Hepatic stellate cell (primary cell): Measurements from ENCODE around the gene ACOT11.

Experiments
- DNase-seq: peaks from one replicate; pipeline ENCODE4 v3.0.0; 2011; ENCODE audit warnings: low spot score

Gene ACOT11

GRCh38 chr1:54585181-54586066, 37.4 kb downstream of the ACOT11 start:
- no peak for DNase-seq

- DNase-seq = no peak
These were observed 40.3 kb downstream of the ACOT11 start for GRCh38 chr1:54588377-54588776.

DNA sequence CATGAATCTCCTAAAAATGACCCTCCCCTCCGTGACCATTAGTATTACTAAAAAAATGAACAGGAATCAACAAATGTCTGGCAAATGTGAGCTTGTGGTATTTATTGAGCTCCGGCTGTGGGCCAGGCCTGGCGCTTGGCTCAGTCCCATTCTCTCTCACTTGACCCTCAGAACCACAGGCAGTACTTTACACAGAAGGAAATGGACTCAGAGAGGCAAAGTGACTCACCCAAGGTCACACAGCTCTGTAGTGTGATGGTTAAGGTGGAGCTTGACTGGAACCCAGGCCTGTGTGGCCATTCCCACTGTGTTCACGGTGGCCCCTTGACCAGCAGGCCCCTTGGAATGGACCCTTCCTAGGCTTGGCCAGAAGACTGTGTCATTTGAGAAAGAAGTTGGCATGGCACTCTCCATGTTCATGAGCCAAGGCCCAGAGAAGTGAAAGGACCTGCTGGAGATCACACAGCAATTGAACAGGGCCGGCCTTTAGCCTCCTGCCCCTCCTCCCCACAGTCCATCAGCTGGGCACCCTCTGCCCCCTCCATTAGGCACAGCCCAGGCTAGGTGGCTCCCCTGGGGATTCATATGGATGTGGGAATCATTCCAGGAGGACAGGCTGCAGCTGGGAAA, 43.2 kb downstream of the ACOT11 start:
- no peak for DNase-seq

DNA sequence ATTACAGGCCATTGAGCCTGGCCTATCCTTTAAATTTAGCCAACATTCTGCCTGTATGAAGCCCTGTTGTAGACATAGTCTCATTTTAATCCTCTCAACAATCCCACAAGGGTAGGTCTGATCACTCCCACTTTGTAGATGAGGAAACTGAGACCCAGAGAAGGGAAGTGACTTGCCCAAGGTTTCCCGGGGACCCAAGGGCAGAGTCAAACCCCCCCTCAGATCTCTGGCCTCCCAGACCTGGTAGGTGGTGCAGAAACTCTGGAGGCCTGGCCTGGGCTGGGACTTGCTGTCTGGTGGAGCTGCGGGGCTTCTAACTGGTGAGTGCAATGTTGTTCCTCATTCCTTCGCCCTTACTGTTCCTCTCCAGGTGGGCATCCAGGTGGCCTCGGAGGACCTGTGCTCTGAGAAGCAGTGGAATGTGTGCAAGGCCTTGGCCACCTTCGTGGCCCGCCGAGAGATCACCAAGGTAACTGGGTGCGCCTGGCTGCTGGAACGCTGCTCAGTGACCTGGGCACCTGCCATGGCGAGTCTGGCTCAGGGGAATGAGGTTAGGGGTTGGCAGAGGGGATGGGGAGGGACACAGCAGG, 45.6 kb downstream of the ACOT11 start:
- no peak for DNase-seq

DNA sequence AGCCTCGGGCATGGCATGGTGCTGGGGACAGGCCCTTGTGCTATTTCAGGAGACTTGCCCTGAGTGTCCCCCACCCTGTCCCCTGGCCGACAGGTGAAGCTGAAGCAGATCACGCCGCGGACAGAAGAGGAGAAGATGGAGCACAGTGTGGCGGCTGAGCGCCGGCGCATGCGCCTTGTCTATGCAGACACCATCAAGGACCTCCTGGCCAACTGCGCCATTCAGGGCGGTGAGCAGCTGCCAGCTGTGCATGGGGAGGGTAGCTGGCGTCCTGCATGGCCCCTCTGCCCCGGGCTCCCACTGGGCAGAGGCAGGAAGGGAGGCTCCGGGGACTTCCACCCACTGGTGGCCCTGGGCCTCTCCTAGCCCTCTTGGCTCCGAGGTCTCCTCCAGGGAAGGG, 46.4 kb downstream of the ACOT11 start:
- DNase-seq = no peak

DNA sequence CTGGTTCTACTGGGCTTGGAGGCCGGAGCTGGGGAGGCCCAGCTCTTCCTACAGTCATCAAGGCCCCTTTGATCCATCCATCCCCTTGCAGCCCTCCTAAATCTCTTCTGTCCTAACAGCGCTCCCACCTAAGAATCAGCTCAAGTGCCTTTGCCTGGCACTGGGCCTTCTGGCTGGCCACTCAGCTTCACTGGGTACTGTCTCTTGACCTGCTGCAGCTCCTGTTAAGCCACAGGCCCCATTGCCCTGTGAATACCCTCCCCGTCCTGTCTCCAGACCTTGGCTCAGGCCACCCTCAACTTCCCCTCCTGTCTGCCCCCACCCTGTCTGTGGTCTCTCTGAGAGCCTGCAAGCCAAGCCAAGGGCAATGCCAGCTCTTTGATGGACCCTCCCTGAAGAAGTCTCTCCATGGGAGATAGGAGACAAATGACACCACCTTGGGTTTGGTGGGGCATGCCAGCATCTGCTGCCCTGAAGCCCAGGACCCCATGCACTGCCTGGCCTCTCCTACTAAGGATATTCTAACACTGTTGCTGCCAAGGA, 48.0 kb downstream of the ACOT11 start:
- DNase-seq = no peak

DNA sequence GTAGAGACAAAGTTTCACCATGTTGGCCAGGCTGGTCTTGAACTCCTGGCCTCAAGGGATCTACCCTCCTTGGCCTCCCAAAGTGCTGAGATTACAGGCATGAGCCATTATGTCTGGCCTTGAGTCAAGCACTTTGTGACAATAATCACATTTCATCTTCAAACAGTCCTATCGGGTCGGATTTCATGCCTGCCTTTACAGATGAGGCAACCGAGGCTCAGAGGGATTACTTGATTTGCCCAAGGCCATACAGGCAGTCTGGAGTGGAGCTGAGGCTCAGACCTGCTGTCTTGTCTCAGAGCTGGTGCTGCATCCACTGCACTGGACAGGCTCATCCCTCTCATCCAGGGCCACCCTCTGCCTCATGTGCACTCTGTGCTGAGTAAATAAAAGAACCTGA, 48.7 kb downstream of the ACOT11 start:
- no peak for DNase-seq

DNA sequence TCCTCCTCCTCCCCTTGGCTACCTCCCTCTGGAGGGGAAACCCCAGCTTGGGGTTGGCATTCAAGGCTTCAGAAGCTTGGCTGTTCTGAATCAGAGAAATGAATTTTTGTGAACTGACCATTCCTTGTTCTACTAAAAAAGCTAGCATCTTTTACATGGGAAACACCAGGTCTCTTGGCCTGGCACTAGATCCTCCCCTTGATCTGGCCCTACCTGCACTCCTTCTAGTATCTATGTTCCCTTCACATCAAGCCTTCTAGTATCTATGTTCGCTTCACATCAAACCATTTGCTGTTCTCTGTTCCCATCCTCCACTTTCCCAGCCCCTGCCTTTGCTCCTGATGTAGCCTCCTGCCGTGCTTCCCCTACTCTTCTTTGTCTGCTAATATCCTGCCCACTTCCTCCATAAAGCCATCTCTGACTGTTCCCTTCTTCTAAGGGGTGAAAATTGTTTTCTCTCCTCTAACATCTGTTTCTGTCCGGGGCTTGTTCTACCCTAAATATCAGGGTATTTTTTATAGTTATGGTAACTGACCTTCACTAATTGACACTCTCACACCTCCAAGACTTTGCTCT, 49.5 kb downstream of the ACOT11 start:
- no peak for DNase-seq

DNA sequence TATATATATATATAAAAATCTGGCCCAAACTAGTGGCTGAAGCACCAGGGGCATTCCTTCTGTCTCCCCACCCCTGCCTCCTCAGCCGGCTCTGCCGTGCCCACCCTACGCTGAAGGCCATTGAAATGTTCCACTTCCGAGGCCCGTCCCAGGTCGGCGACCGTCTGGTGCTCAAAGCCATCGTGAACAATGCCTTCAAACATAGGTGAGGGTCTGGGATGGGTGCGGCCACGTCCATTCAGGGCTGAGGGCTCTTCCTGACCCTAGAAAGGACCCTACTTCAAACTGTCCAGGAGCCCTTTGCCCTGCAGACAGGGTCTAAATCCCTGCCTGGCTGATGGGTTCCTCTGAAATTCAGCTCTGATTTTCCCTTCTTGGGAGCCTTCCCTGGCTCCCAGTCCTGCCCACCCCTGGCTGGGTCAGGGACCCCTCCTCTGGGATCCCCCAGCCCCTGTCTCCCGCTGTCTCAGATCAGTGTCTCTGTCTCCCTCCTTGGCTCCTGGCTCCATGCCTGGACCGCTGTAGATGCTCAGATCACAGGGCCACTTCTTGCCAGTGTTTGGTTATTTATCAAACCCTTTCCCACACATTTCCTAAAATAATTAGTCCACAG, 51.3 kb downstream of the ACOT11 start:
- DNase-seq = no peak

DNA sequence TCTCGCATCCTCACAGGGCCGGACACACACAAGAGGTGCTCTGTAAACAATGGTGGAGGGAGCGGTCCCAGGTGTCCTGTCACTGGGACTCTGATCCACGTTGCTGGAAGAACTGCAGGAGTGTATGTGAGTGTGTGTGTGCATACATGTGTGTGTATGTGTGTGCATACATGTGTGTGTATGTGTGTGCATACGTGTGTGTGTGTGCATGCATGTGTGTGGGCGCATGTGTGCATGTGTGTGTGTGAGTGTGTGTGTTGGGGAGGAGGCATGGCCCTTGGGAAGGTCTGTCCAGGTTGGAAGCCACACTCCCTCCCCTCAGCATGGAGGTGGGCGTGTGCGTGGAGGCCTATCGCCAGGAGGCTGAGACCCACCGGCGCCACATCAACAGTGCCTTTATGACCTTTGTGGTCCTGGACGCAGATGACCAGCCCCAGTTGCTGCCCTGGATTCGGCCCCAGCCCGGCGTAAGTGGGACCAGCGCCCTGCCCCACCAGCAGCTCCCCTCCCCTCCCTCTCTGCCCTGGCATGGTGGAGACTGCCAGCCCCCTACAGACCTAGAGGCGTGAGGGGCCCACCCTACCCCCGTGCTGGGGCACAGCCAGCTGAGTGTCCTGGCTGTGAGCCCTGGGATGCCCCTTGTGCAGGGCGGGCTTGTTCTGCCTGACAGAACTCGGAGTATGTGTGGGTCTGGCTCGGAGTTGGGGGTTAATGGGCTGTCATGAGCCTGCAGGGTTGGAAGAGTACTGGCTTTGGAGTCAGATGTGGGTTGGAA, 53.1 kb downstream of the ACOT11 start:
- DNase-seq = no peak

DNA sequence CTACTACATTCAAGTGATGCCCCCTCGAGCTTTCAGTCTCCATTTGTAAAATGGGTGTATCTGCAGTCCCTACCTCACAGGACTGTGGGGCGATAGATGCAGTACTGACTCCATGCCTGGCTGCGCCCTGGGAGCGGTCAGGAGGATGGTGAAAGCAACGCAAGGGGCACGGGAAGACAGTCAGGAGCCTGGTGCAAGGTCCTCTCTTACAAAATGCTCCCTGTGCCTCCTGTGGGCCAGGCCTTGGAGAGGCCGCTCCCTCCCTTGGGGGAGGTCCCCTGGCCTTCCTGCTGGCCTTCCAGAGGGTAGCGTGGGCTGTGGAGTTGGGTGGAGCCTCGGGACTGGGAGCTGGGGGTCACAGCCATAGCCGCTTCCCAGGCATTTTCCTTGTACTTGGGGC, 53.7 kb downstream of the ACOT11 start:
- no peak for DNase-seq

- DNase-seq = no peak
These were observed 54.5 kb downstream of the ACOT11 start for GRCh38 chr1:54602554-54602953.

DNA sequence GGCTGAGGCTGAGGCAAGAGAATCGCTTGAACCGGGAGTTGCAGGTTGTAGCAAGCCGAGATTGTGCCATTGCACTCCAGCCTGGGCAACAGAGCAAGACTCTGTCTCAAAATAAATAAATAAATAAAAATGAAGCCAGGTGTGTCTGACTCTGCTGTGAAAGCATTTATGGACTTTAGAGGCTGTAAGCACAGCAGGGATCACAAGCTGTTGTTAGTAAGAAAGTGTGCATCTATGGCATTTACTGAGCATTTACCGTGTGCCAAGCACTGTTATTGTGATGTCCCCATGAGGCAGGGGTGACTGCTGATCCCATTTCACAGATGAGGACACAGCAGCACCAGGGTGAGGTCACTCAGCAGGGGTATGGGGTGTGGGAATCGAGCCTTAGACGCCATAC, 55.2 kb downstream of the ACOT11 start:
- DNase-seq = no peak

DNA sequence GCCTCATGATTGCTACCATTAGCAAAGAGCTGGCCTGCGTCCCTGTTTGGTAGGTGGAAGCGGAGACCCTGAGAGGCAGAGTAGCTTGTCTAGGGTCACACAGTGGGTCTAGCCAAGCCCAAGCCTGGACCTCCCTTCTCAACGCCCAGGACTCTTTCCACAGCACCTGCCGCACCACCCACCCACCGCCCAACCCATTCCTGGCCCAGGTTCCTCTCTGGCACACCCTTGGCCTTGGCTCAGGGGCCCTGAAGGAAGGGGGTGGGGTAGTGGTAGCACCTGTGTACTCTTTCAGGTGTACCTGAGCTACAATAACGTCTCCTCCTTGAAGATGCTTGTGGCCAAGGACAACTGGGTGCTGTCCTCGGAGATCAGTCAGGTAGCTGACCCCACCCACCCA, 56.0 kb downstream of the ACOT11 start:
- no peak for DNase-seq

- no peak for DNase-seq
These were observed 56.7 kb downstream of the ACOT11 start for GRCh38 chr1:54604572-54605370.

GRCh38 chr1:54606096-54606989, 58.3 kb downstream of the ACOT11 start:
- no peak for DNase-seq

DNA sequence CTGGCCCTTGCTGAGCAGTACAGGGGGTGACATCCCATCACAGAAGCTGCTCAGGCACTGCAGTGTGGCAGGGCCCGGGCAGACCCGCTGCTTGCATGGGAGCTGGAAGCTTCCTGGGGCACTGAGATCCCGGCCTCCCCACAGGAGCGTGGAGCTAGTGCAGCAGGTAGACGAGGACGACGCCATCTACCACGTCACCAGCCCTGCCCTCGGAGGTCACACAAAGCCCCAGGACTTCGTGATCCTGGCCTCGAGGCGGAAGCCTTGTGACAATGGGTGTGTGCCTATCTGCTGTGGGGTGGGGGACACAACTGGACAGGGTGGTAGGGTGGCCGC, 58.9 kb downstream of the ACOT11 start:
- DNase-seq = no peak

DNA sequence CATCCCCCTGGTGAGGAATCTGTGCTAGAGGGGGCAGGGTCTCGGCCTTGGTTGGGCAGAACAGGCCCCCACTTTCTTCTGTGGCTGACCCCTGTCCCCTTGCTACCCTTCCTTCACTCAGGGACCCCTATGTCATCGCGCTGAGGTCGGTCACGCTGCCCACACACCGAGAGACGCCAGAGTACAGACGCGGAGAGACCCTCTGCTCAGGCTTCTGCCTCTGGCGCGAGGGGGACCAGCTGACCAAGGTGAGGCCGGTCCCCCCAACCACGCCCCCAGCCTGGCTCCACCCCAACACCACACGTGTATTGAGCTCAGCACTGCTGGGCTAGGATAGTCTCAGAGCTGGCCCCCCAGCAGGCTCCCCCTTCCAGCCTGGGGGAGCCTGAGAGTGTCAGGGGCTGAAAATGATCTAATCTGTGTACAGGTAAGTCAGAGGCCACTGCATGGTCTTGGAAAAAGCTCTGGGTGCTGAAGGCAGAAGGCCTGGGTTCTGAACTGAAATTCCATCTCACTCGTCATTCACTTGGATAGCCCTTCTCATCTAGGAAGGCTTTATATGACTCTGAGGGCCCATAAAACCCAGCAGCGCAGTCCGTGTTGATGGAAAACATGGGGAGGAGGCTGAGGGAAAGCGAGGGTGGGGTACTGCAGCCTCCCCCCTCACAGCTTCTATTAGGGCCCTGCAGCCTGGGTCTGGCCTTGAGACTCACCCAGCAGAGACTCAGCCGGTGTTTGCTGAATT, 60.0 kb downstream of the ACOT11 start:
- DNase-seq = no peak
